ENCODE data around the gene BEND5.

DNA sequence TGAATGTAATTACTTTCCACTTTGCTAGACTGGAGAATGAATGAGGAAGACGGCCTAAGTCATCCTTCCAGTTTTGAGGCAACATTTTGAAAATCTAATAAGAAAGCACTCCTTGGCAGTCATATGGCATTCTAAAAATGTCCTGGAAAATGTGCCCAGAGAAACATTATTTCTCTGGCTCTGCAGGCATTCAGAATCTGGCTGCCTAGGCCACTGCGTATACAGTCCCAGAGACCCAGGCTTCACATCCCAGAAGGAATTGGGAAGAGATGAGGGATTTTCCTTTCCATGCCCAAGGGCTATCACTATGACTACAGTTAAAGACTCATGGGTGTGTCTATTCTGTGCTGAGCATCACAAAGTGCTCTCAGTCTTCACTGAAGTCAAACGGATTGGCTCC is 92.9 kb downstream of the BEND5 start:
- no peak for TF ChIP-seq CTCF (IDR thresholded peaks at IDR 0.05; ENCODE audit: control extremely low read depth in 1 of 3, insufficient read depth in 1 of 3, low read depth in 1 of 3, low read length in 3 of 3)
- no peak for TF ChIP-seq YY1 (IDR thresholded peaks at IDR 0.05; ENCODE audit: low read depth, low read length)
- no peak for TF ChIP-seq CHD2 (IDR thresholded peaks at IDR 0.05; ENCODE audit: low read length)
- TF ChIP-seq MAFK (IDR thresholded peaks at IDR 0.05; ENCODE audit: low read depth, low read length), result no peak
- TF ChIP-seq ATF3 (IDR thresholded peaks at IDR 0.05; ENCODE audit: insufficient read depth, low read depth, low read length), result no peak
- TF ChIP-seq POLR2A (IDR thresholded peaks at IDR 0.05; ENCODE audit: control extremely low read depth in 1 of 2, low read depth in 2 of 2, low read length in 2 of 2), result no peak
- TF ChIP-seq, protein P1, sequence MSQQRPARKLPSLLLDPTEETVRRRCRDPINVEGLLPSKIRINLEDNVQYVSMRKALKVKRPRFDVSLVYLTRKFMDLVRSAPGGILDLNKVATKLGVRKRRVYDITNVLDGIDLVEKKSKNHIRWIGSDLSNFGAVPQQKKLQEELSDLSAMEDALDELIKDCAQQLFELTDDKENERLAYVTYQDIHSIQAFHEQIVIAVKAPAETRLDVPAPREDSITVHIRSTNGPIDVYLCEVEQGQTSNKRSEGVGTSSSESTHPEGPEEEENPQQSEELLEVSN (IDR thresholded peaks at IDR 0.05), result no peak
- no peak for TF ChIP-seq ASH2L (IDR thresholded peaks at IDR 0.05; ENCODE audit: low read length)
- TF ChIP-seq, protein P2, sequence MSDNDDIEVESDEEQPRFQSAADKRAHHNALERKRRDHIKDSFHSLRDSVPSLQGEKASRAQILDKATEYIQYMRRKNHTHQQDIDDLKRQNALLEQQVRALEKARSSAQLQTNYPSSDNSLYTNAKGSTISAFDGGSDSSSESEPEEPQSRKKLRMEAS (IDR thresholded peaks at IDR 0.05), result no peak

All from H1 (cell line).